ENCODE data around the gene SHC2. TPM values are rescaled to one million over a fixed set of nuclear protein-coding genes. Genes with fewer than 3 reads are reported as not detected.
"Not testable (repeated sequence)": the region's sequence is repeated elsewhere in the genome, so short reads cannot be mapped to it uniquely, and the experiment has no call there.

The SHC2 gene
- total and polyA plus RNA-seq, 2 of the 8 experiments (the other 6 are each of a cell fraction or from before 2014, with no cell fraction given): 4.4 to 7.3 TPM

DNA sequence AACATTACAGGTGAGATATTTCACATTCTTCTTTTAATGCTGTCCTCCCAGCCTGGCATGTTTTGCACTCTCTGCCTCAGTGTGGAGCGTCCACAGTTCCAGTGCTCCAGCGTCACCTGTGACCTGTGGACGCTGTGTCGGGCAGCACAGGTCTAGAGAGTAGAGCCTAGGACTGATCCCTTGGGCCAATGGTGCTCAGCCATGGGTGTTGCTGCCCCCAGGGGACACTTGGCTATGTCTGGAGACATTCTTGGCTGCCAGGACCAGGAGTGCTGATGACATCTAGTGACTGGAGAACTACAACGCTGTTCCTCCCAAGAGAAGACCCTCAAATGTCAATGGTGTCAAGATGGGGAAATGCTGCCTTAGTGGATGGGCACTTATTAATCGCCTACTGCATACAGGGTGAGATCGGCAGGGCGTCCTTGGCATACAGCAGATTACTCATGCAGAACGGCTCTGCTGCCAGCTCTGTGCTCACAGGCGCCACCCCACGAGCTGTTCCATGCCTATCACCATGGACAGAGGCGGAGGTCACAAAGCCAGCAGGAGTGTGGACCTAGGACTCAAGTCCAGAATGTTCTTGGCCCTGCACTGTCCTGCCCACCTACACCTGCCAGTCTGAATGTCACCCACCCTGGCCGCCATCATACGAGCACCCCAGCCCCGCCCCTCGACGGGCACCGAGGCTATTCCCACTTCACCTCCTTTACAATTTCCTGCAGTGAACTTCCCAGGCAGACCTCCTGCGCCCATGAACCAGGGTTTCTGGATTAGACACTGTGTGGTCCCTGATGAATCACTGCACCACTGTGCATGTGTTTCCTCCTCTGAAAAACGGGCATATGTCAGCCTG is 21.6 kb upstream of the SHC2 start (continued):
- TF ChIP-seq BRCA1 (IDR thresholded peaks at IDR 0.05; ENCODE audit: low read depth, low read length): no peak
- no peak for TF ChIP-seq BCL11A (IDR thresholded peaks at IDR 0.05; ENCODE audit: low read depth in 2 of 2, low read length in 2 of 2)
- TF ChIP-seq SUZ12 (IDR thresholded peaks at IDR 0.05; ENCODE audit: low read length): no peak
- no peak for TF ChIP-seq SAP30 (IDR thresholded peaks at IDR 0.05; ENCODE audit: insufficient read depth, insufficient replicate concordance, low read length)
- TF ChIP-seq RNF2 (IDR thresholded peaks at IDR 0.05; ENCODE audit: borderline replicate concordance, low read depth, low read length, missing control alignments, poor library complexity, severe bottlenecking): no peak
- no peak for TF ChIP-seq JUN (IDR thresholded peaks at IDR 0.05; ENCODE audit: low read depth, low read length)
- TF ChIP-seq ZNF274 (IDR thresholded peaks at IDR 0.05; ENCODE audit: borderline replicate concordance, extremely low read depth, low read length): no peak
- TF ChIP-seq GABPA (IDR thresholded peaks at IDR 0.05; ENCODE audit: borderline replicate concordance, insufficient read depth, low read length): no peak
- TF ChIP-seq RAD21 (IDR thresholded peaks at IDR 0.05 in 1 of 2, conservative IDR thresholded peaks at IDR 0.05 in 1 of 2; ENCODE audit: low read depth in 2 of 2, low read length in 2 of 2): 0 out of 4 replicates have a peak, but pooled peaks of 1 of the 2 experiments have one; percentile 9
- no peak for TF ChIP-seq SRF (IDR thresholded peaks at IDR 0.05; ENCODE audit: low read depth, low read length)

DNA sequence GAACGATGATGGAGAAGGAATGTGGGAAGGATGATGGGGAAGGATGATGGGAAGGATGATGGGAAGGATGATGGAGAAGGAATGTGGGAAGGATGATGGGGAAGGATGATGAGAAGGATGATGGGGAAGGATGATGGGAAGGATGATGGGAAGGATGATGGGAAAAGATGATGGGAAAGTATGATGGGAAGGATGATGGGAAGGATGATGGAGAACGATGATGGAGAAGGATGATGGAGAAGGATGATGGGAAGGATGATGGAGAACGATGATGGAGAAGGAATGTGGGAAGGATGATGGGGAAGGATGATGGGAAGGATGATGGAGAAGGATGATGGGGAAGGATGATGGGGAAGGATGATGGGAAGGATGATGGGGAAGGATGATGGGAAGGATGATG is 20.3 kb upstream of the SHC2 start:
- H3K36me3 ChIP-seq (ENCODE audit: control insufficient read depth in 2 of 4, insufficient read depth in 4 of 4, low read length in 3 of 4); DNase-seq (ENCODE audit: low read depth in 1 of 2, low spot score in 2 of 2); POLR2A ChIA-PET (ENCODE audit: partially characterized antibody); H2AFZ ChIP-seq (ENCODE audit: low read length); H4K5ac ChIP-seq (ENCODE audit: insufficient read length, low read depth, low read length); H3K56ac ChIP-seq (replicated peaks; ENCODE audit: insufficient read length, low read depth, low read length); H2BK20ac ChIP-seq (ENCODE audit: low read length); H3K79me2 ChIP-seq (ENCODE audit: control insufficient read depth in 1 of 2, insufficient read depth in 2 of 2, low read length in 2 of 2); H2BK120ac ChIP-seq (replicated peaks; ENCODE audit: low read depth, low read length); FAIRE-seq; H3K18ac ChIP-seq (ENCODE audit: extremely low read depth, low read length); H3K23me2 ChIP-seq (ENCODE audit: low read depth, low read length); H3K4me2 ChIP-seq (ENCODE audit: insufficient read depth in 1 of 2, low read depth in 2 of 2, low read length in 2 of 2); H2AK5ac ChIP-seq (ENCODE audit: low read depth, low read length); H3K9ac ChIP-seq (replicated peaks in 1 of 4; ENCODE audit: extremely low read depth in 1 of 4, low read depth in 3 of 4, low read length in 3 of 4); H3K79me1 ChIP-seq (ENCODE audit: low read depth, low read length); H3K4ac ChIP-seq (replicated peaks; ENCODE audit: insufficient read length, low read depth, low read length); H4K91ac ChIP-seq (replicated peaks; ENCODE audit: insufficient read length, low read length); H4K20me1 ChIP-seq (replicated peaks in 1 of 2; ENCODE audit: control insufficient read depth in 1 of 2, insufficient read depth in 2 of 2, low read length in 2 of 2); H2BK5ac ChIP-seq (ENCODE audit: low read depth, low read length); H4K8ac ChIP-seq (ENCODE audit: extremely low read depth, insufficient read depth, low read length); CTCF ChIA-PET (ENCODE audit: partially characterized antibody); H2BK15ac ChIP-seq (ENCODE audit: low read length); H3K27me3 ChIP-seq (replicated peaks in 1 of 4; ENCODE audit: control insufficient read depth in 3 of 4, extremely low read depth in 1 of 4, insufficient read depth in 3 of 4, low read length in 3 of 4); H3K27ac ChIP-seq (ENCODE audit: low read depth, low read length); H3K4me3 ChIP-seq (ENCODE audit: extremely low read depth in 1 of 4, insufficient read depth in 2 of 4, low read depth in 3 of 4, low read length in 4 of 4); H3K14ac ChIP-seq (ENCODE audit: insufficient read length); H3K23ac ChIP-seq (ENCODE audit: insufficient read length); H3K9me3 ChIP-seq (ENCODE audit: insufficient read depth in 2 of 2, low read depth in 1 of 2, low read length in 1 of 2); H2BK12ac ChIP-seq (ENCODE audit: low read depth, low read length): not testable (repeated sequence)
- 77 to 100% methylated on average over 3 of the region's 3 CpGs for WGBS, 2 experiments (ENCODE audit: extremely low coverage in 1 of 2, insufficient coverage in 1 of 2, insufficient read length in 1 of 2, insufficient replicate concordance in 2 of 2, low coverage in 1 of 2, low lambda C conversion rate in 2 of 2, missing lambda C conversion rate in 1 of 2)
- H3K4me1 ChIP-seq (replicated peaks in 1 of 4; ENCODE audit: control insufficient read depth in 3 of 4, insufficient read depth in 4 of 4, low read length in 3 of 4): peaks cover 0 to 16% (median 10%) of the 10 kb centered on the region in 4 experiments; a peak in 6 of 7 replicates

Measured in H1 (cell line).